Small intestine (tissue), 7 donors: ENCODE results near the gene TMEM198. TPM values are rescaled to one million over a fixed set of nuclear protein-coding genes. Genes with fewer than 3 reads are reported as not detected.

Experiments
- DNase-seq, 2 donors: peaks; one replicate each; pipeline versions ENCODE4 v3.0.0 to v3.0.0-alpha.2; 2013
- FAIRE-seq: peaks from 2 replicates; lab custom pipeline; 2012; peaks lifted over from hg19 to GRCh38; lab: Jason Lieb, UNC
- H3K27ac ChIP-seq, 3 donors: one replicate each; pipeline ENCODE4 v1.5.1; 2013; ENCODE audit warnings: low read length in 2 of 3, mild to moderate bottlenecking in 2 of 3, control low read depth in 1 of 3, inconsistent platforms in 1 of 3, low read depth in 1 of 3, moderate library complexity in 1 of 3
- H3K27me3 ChIP-seq, 3 donors: one replicate each; pipeline ENCODE4 v1.6.1; 2013; ENCODE audit warnings: low read length in 3 of 3, inconsistent platforms in 1 of 3; ENCODE audit not compliant: control insufficient read depth in 3 of 3, insufficient read depth in 3 of 3
- H3K36me3 ChIP-seq, 3 donors: one replicate each; pipeline ENCODE4 v1.6.1; 2013; ENCODE audit warnings: low read length in 3 of 3, inconsistent platforms in 1 of 3, low read depth in 1 of 3, mild to moderate bottlenecking in 1 of 3, moderate library complexity in 1 of 3; ENCODE audit not compliant: control insufficient read depth in 3 of 3, insufficient read depth in 2 of 3
- H3K4me1 ChIP-seq, 3 donors: one replicate each; pipeline ENCODE4 v1.6.1; 2013; ENCODE audit warnings: low read length in 2 of 3, inconsistent platforms in 1 of 3, low read depth in 1 of 3, mild to moderate bottlenecking in 1 of 3, moderate library complexity in 1 of 3; ENCODE audit not compliant: control insufficient read depth in 3 of 3, insufficient read depth in 2 of 3
- H3K4me3 ChIP-seq, 3 donors: one replicate each; pipeline ENCODE4 v1.5.1; 2013; ENCODE audit warnings: low read length in 3 of 3, control low read depth in 1 of 3, inconsistent platforms in 1 of 3, low read depth in 1 of 3, mild to moderate bottlenecking in 1 of 3, moderate library complexity in 1 of 3
- H3K9me3 ChIP-seq, 2 donors: one replicate each; pipeline ENCODE4 v1.6.1; 2013; ENCODE audit warnings: low read depth in 1 of 2, low read length in 1 of 2; ENCODE audit not compliant: control insufficient read depth in 2 of 2, insufficient read depth in 1 of 2
- WGBS, 3 donors: extraction: QIAGEN DNeasy Blood & Tissue Kit; methylation state at CpG; one replicate each; pipeline ENCODE4 v1.1.7; 2013; 5-methylcytosine and 5-hydroxymethylcytosine counted together
- polyA plus RNA-seq, 4 donors: library from polyadenylated mRNA; stranded (reverse) in 3 of 4; unstranded in 1 of 4; fragments of 200-250 nt in 3 of 4; fragments of 120-200 nt in 1 of 4; gene quantifications; one replicate each; pipeline versions ENCODE4 v1.2.1 to v1.2.3, GENCODE V29; 2013
- donor health status: healthy with polysubstance abuse.
- donor health status: control.
- donor health status: control.
- donor health status: Bipolar disorder and iron deficiency.
- donor health status: healthy.

The TMEM198 gene
- polyA plus RNA-seq, 4 donors: 1.8 to 23.5 (median 14.8) TPM

GRCh38 chr2:219511547-219512325 lies 32.1 kb upstream of the TMEM198 start:
- Histone ChIP-seq H3K4me3 (no peak overlapping the region), H3K9me3 (peaks cover 0 to 6% of the 10 kb centered on the region in 2 donors), H3K27me3 (peaks cover 11 to 75% (median 43%) of the 10 kb centered on the region in 3 donors), H3K4me1 (peaks cover 0 to 29% (median 2%) of the 10 kb centered on the region in 3 donors), H3K36me3 (peaks cover 0 to 15% (median under 1%) of the 10 kb centered on the region in 3 donors), H3K27ac (no peak overlapping the region)
- no peak for FAIRE-seq
- 21 to 29% (median 22%) methylated on average over 15 of the region's 15 CpGs for WGBS, 3 donors
- DNase-seq: no peak

- peaks cover 11 to 84% (median 45%) of the 10 kb centered on the region in 3 donors for H3K27me3 ChIP-seq
- H3K4me1 ChIP-seq: peaks cover 0 to 29% (median 2%) of the 10 kb centered on the region in 3 donors
- peaks cover 0 to 6% (median 0%) of the 10 kb centered on the region in 3 donors for H3K36me3 ChIP-seq
- 11 to 19% (median 14%) methylated on average over 15 to 16 of the region's 16 CpGs for WGBS, 3 donors
- no peak overlapping the region for H3K27ac ChIP-seq
- no peak for DNase-seq
- peaks cover 0 to 6% of the 10 kb centered on the region in 2 donors for H3K9me3 ChIP-seq
- H3K4me3 ChIP-seq: no peak overlapping the region
- FAIRE-seq: no peak
Measured at GRCh38 chr2:219512524-219513216, 31.2 kb upstream of the TMEM198 start.

- FAIRE-seq (no peak), DNase-seq (no peak)
- Histone ChIP-seq H3K36me3 (no peaks in the 10 kb centered on the region), H3K27me3 (peaks cover 11 to 91% (median 45%) of the 10 kb centered on the region in 3 donors), H3K27ac (no peak overlapping the region), H3K4me1 (peaks cover 0 to 29% (median 2%) of the 10 kb centered on the region in 3 donors), H3K9me3 (peaks cover 0 to 6% of the 10 kb centered on the region in 2 donors), H3K4me3 (no peak overlapping the region)
- WGBS, 3 donors: 8 to 18% (median 12%) methylated on average over 4 of the region's 4 CpGs
Measured at GRCh38 chr2:219513787-219514186, 30.0 kb upstream of the TMEM198 start.

- WGBS, 3 donors: 5 to 9% (median 7%) methylated on average over 27 to 31 of the region's 31 CpGs
- H3K36me3 ChIP-seq: no peaks in the 10 kb centered on the region
- DNase-seq: no peak
Measured at GRCh38 chr2:219514196-219514761, 29.5 kb upstream of the TMEM198 start, which contains the start of gene ASIC4. Gene ASIC4, plus strand, starts transcription at chr2:219514482. Its CDS starts 243 bp downstream, at chr2:219514725.

GRCh38 chr2:219514836-219515235 lies 29.0 kb upstream of the TMEM198 start:
- WGBS, 3 donors: 87 to 88% (median 88%) methylated on average over 21 of the region's 21 CpGs
- Histone ChIP-seq H3K9me3 (peaks cover 0 to 6% of the 10 kb centered on the region in 2 donors), H3K36me3 (no peaks in the 10 kb centered on the region), H3K4me3 (no peak overlapping the region), H3K27ac (no peak overlapping the region), H3K27me3 (peaks cover 11 to 90% (median 45%) of the 10 kb centered on the region in 3 donors), H3K4me1 (peaks cover 0 to 25% (median 2%) of the 10 kb centered on the region in 3 donors)
- no peak for DNase-seq
- no peak for FAIRE-seq

More at GRCh38 chr2:219514196-219514761, 29.5 kb upstream of the TMEM198 start, which contains the start of gene ASIC4:
- Histone ChIP-seq H3K27ac (no peak within 1 kb of the TSS), H3K4me1 (peaks cover 0 to 29% (median 2%) of the 10 kb centered on the region in 3 donors), H3K4me3 (no peak within 1 kb of the TSS), H3K9me3 (peaks cover 0 to 6% of the 10 kb centered on the region in 2 donors), H3K27me3 (peaks cover 11 to 92% (median 45%) of the 10 kb centered on the region in 3 donors)
- FAIRE-seq: no peak

GRCh38 chr2:219515874-219516629 lies 27.8 kb upstream of the TMEM198 start:
- 44 to 65% (median 53%) methylated on average over 17 of the region's 17 CpGs for WGBS, 3 donors
- FAIRE-seq (no peak), DNase-seq (no peak)
- H3K27me3 ChIP-seq: peaks cover 11 to 89% (median 37%) of the 10 kb centered on the region in 3 donors
- H3K4me1 ChIP-seq: peaks cover 0 to 15% (median 0%) of the 10 kb centered on the region in 3 donors
- H3K9me3 ChIP-seq: peaks cover 0 to 4% of the 10 kb centered on the region in 2 donors
- H3K27ac ChIP-seq: no peak overlapping the region
- H3K36me3 ChIP-seq: no peaks in the 10 kb centered on the region
- no peak overlapping the region for H3K4me3 ChIP-seq

- WGBS, 3 donors: 48 to 55% (median 50%) methylated on average over 6 to 7 of the region's 7 CpGs
- Histone ChIP-seq H3K9me3 (no peaks in the 10 kb centered on the region), H3K27ac (no peak overlapping the region), H3K36me3 (no peaks in the 10 kb centered on the region), H3K4me1 (peaks cover 0 to 21% (median 0%) of the 10 kb centered on the region in 3 donors), H3K4me3 (no peak overlapping the region), H3K27me3 (peaks cover 11 to 91% (median 40%) of the 10 kb centered on the region in 3 donors)
- FAIRE-seq (no peak), DNase-seq (no peak)
Measured at GRCh38 chr2:219516888-219517287, 26.9 kb upstream of the TMEM198 start.
